Measurements from ENCODE around the gene NAXE.
"Not testable (repeated sequence)": the region's sequence is repeated elsewhere in the genome, so short reads cannot be mapped to it uniquely, and the experiment has no call there.

Gene NAXE

GRCh38 chr1:156551869-156552268 lies 39.7 kb upstream of the NAXE start:
- no peaks in the 10 kb centered on the region for H4K20me1 ChIP-seq (ENCODE audit: control insufficient read depth, insufficient read depth, low read depth, low read length)
- H3K4me1 ChIP-seq (ENCODE audit: control insufficient read depth, low read length), result peaks cover 51% of the 10 kb centered on the region
- H3K9me3 ChIP-seq (ENCODE audit: control insufficient read depth, insufficient read depth, low read length), result no peaks in the 10 kb centered on the region
- H3K4me2 ChIP-seq (ENCODE audit: low read length), result peak overlapping the region; percentile 48
- TF ChIP-seq, protein P1, sequence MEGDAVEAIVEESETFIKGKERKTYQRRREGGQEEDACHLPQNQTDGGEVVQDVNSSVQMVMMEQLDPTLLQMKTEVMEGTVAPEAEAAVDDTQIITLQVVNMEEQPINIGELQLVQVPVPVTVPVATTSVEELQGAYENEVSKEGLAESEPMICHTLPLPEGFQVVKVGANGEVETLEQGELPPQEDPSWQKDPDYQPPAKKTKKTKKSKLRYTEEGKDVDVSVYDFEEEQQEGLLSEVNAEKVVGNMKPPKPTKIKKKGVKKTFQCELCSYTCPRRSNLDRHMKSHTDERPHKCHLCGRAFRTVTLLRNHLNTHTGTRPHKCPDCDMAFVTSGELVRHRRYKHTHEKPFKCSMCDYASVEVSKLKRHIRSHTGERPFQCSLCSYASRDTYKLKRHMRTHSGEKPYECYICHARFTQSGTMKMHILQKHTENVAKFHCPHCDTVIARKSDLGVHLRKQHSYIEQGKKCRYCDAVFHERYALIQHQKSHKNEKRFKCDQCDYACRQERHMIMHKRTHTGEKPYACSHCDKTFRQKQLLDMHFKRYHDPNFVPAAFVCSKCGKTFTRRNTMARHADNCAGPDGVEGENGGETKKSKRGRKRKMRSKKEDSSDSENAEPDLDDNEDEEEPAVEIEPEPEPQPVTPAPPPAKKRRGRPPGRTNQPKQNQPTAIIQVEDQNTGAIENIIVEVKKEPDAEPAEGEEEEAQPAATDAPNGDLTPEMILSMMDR (IDR thresholded peaks at IDR 0.05; ENCODE audit: low read depth, low read length, poor library complexity, severe bottlenecking), result no peak
- TF ChIP-seq EZH2phosphoT487 (IDR thresholded peaks at IDR 0.05; ENCODE audit: borderline replicate concordance, low read length), result no peak
- no peaks in the 10 kb centered on the region for H3K9me2 ChIP-seq (replicated peaks; ENCODE audit: control insufficient read depth, low read length)
- peak overlapping the region; percentile 34 for H3K4me3 ChIP-seq (ENCODE audit: low read length)
- H3K79me2 ChIP-seq (ENCODE audit: control insufficient read depth, low read length), result no peaks in the 10 kb centered on the region
- no peaks in the 10 kb centered on the region for H3K27me3 ChIP-seq (ENCODE audit: control insufficient read depth, low read length)
- H3K27ac ChIP-seq (ENCODE audit: low read depth, low read length), result peak overlapping the region; percentile 50; the same call in 1 of the 2 replicates
- H3F3A ChIP-seq (ENCODE audit: control insufficient read depth, insufficient read depth), result no peaks in the 10 kb centered on the region
- peaks cover 39% of the 10 kb centered on the region for H3K36me3 ChIP-seq (ENCODE audit: control insufficient read depth, low read length)

GRCh38 chr1:156552518-156552917 lies 39.1 kb upstream of the NAXE start:
- H3K9me2 ChIP-seq (replicated peaks; ENCODE audit: control insufficient read depth, low read length), result no peaks in the 10 kb centered on the region
- H3K36me3 ChIP-seq (ENCODE audit: control insufficient read depth, low read length), result peaks cover 38% of the 10 kb centered on the region
- peaks cover 46% of the 10 kb centered on the region for H3K4me1 ChIP-seq (ENCODE audit: control insufficient read depth, low read length)
- TF ChIP-seq EZH2phosphoT487 (IDR thresholded peaks at IDR 0.05; ENCODE audit: borderline replicate concordance, low read length), result no peak
- TF ChIP-seq, protein P1 (IDR thresholded peaks at IDR 0.05; ENCODE audit: low read depth, low read length, poor library complexity, severe bottlenecking), result no peak
- H3K27ac ChIP-seq (ENCODE audit: low read depth, low read length), result no peak overlapping the region
- H3K4me2 ChIP-seq (ENCODE audit: low read length), result peak overlapping the region; percentile 48
- no peaks in the 10 kb centered on the region for H3F3A ChIP-seq (ENCODE audit: control insufficient read depth, insufficient read depth)
- H3K9me3 ChIP-seq (ENCODE audit: control insufficient read depth, insufficient read depth, low read length), result no peaks in the 10 kb centered on the region
- H4K20me1 ChIP-seq (ENCODE audit: control insufficient read depth, insufficient read depth, low read depth, low read length), result no peaks in the 10 kb centered on the region
- no peaks in the 10 kb centered on the region for H3K27me3 ChIP-seq (ENCODE audit: control insufficient read depth, low read length)
- H3K4me3 ChIP-seq (ENCODE audit: low read length), result no peak overlapping the region
- H3K79me2 ChIP-seq (ENCODE audit: control insufficient read depth, low read length), result no peaks in the 10 kb centered on the region

- Histone ChIP-seq H3K4me2 (ENCODE audit: low read length) (peak overlapping the region; percentile 48), H3K27ac (ENCODE audit: low read depth, low read length) (peak overlapping the region; percentile 30), H3K36me3 (ENCODE audit: control insufficient read depth, low read length) (peaks cover 34% of the 10 kb centered on the region), H3K4me3 (ENCODE audit: low read length) (peak overlapping the region; percentile 1; the same call in 1 of the 2 replicates), H3K4me1 (ENCODE audit: control insufficient read depth, low read length) (peaks cover 42% of the 10 kb centered on the region)
- H3F3A ChIP-seq (ENCODE audit: control insufficient read depth, insufficient read depth); H3K9me3 ChIP-seq (ENCODE audit: control insufficient read depth, insufficient read depth, low read length); H3K27me3 ChIP-seq (ENCODE audit: control insufficient read depth, low read length); H3K79me2 ChIP-seq (ENCODE audit: control insufficient read depth, low read length); H3K9me2 ChIP-seq (replicated peaks; ENCODE audit: control insufficient read depth, low read length); H4K20me1 ChIP-seq (ENCODE audit: control insufficient read depth, insufficient read depth, low read depth, low read length): not testable (repeated sequence)
These were observed 38.6 kb upstream of the NAXE start for GRCh38 chr1:156552937-156553336.

- no peak for TF ChIP-seq EZH2phosphoT487 (IDR thresholded peaks at IDR 0.05; ENCODE audit: borderline replicate concordance, low read length)
- TF ChIP-seq, protein P1 (IDR thresholded peaks at IDR 0.05; ENCODE audit: low read depth, low read length, poor library complexity, severe bottlenecking), result no peak
- Histone ChIP-seq H3K27ac (ENCODE audit: low read depth, low read length) (no peak overlapping the region), H3K27me3 (ENCODE audit: control insufficient read depth, low read length) (no peaks in the 10 kb centered on the region), H3K4me2 (ENCODE audit: low read length) (no peak overlapping the region), H4K20me1 (ENCODE audit: control insufficient read depth, insufficient read depth, low read depth, low read length) (no peaks in the 10 kb centered on the region), H3K9me3 (ENCODE audit: control insufficient read depth, insufficient read depth, low read length) (no peaks in the 10 kb centered on the region), H3K79me2 (ENCODE audit: control insufficient read depth, low read length) (no peaks in the 10 kb centered on the region), H3K4me1 (ENCODE audit: control insufficient read depth, low read length) (peaks cover 42% of the 10 kb centered on the region), H3K4me3 (ENCODE audit: low read length) (no peak overlapping the region), H3K9me2 (replicated peaks; ENCODE audit: control insufficient read depth, low read length) (no peaks in the 10 kb centered on the region), H3F3A (ENCODE audit: control insufficient read depth, insufficient read depth) (no peaks in the 10 kb centered on the region), H3K36me3 (ENCODE audit: control insufficient read depth, low read length) (peaks cover 30% of the 10 kb centered on the region)
These were observed 37.6 kb upstream of the NAXE start for GRCh38 chr1:156553860-156554485.

All from DOHH2 (cell line).